ENCODE results near the gene NRP2.

GRCh38 chr2:205796805-205797313 lies 114.6 kb downstream of the NRP2 start:
- TF ChIP-seq ZNF274 (IDR thresholded peaks at IDR 0.05; ENCODE audit: low read depth, low read length), result no peak
- TF ChIP-seq YY1 (IDR thresholded peaks at IDR 0.05; ENCODE audit: insufficient read depth, insufficient read length), result no peak

Data from NT2/D1 (cell line).